HL-60 (cell line): Measurements from ENCODE around the gene BOD1L1.

Experiments used
- DNase-seq, 2 experiments: peaks; one replicate each; pipeline ENCODE4 v3.0.0-alpha.2; 2010 to 2020; ENCODE audit warnings: low read depth in 1 of 2, low spot score in 1 of 2
- H3K27ac ChIP-seq: fragments of 250-450 bp; sonication (Bioruptor Pico); replicated peaks from 2 replicates; pipeline ENCODE4 v1.5.1; 2020; ENCODE audit warnings: mild to moderate bottlenecking, moderate library complexity
- H3K27me3 ChIP-seq: fragments of 250-450 bp; sonication (Bioruptor Pico); 2 replicates; pipeline ENCODE4 v1.5.1; 2021; ENCODE audit warnings: mild to moderate bottlenecking, moderate library complexity; ENCODE audit not compliant: insufficient read depth, poor library complexity, severe bottlenecking
- H3K4me3 ChIP-seq: replicated peaks from 2 replicates; pipeline ENCODE4 v1.5.1; 2011; ENCODE audit warnings: mild to moderate bottlenecking, control low read depth, low read length; ENCODE audit not compliant: insufficient read depth
- GABPA ChIP-seq: IDR thresholded peaks from 2 replicates; pipeline ENCODE4 v1.6.1; 2012; ENCODE audit warnings: low read depth
- POLR2AphosphoS5 ChIP-seq: IDR thresholded peaks from 2 replicates; pipeline ENCODE4 v1.6.1; 2012; ENCODE audit warnings: low read depth
- SPI1 ChIP-seq: IDR thresholded peaks from 2 replicates; pipeline ENCODE4 v1.6.1; 2012; ENCODE audit warnings: low read depth, mild to moderate bottlenecking, borderline replicate concordance
- TF ChIP-seq, protein P1 (sequence below): IDR thresholded peaks from one replicate; pipeline ENCODE4 v1.5.1; 2011; ENCODE audit warnings: low read length, control low read depth, inconsistent platforms; ENCODE audit not compliant: insufficient read depth
- TF ChIP-seq, protein P2 (sequence below): IDR thresholded peaks from 2 replicates; pipeline ENCODE4 v1.6.1; 2012; ENCODE audit warnings: low read depth; ENCODE audit not compliant: insufficient replicate concordance

The BOD1L1 gene

GRCh38 chr4:13616597-13616996 is 10.9 kb downstream of the BOD1L1 start:
- no peak for DNase-seq
- TF ChIP-seq GABPA (no peak), SPI1 (no peak), POLR2AphosphoS5 (no peak)
- TF ChIP-seq, protein P1, sequence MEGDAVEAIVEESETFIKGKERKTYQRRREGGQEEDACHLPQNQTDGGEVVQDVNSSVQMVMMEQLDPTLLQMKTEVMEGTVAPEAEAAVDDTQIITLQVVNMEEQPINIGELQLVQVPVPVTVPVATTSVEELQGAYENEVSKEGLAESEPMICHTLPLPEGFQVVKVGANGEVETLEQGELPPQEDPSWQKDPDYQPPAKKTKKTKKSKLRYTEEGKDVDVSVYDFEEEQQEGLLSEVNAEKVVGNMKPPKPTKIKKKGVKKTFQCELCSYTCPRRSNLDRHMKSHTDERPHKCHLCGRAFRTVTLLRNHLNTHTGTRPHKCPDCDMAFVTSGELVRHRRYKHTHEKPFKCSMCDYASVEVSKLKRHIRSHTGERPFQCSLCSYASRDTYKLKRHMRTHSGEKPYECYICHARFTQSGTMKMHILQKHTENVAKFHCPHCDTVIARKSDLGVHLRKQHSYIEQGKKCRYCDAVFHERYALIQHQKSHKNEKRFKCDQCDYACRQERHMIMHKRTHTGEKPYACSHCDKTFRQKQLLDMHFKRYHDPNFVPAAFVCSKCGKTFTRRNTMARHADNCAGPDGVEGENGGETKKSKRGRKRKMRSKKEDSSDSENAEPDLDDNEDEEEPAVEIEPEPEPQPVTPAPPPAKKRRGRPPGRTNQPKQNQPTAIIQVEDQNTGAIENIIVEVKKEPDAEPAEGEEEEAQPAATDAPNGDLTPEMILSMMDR: no peak
- TF ChIP-seq, protein P2, sequence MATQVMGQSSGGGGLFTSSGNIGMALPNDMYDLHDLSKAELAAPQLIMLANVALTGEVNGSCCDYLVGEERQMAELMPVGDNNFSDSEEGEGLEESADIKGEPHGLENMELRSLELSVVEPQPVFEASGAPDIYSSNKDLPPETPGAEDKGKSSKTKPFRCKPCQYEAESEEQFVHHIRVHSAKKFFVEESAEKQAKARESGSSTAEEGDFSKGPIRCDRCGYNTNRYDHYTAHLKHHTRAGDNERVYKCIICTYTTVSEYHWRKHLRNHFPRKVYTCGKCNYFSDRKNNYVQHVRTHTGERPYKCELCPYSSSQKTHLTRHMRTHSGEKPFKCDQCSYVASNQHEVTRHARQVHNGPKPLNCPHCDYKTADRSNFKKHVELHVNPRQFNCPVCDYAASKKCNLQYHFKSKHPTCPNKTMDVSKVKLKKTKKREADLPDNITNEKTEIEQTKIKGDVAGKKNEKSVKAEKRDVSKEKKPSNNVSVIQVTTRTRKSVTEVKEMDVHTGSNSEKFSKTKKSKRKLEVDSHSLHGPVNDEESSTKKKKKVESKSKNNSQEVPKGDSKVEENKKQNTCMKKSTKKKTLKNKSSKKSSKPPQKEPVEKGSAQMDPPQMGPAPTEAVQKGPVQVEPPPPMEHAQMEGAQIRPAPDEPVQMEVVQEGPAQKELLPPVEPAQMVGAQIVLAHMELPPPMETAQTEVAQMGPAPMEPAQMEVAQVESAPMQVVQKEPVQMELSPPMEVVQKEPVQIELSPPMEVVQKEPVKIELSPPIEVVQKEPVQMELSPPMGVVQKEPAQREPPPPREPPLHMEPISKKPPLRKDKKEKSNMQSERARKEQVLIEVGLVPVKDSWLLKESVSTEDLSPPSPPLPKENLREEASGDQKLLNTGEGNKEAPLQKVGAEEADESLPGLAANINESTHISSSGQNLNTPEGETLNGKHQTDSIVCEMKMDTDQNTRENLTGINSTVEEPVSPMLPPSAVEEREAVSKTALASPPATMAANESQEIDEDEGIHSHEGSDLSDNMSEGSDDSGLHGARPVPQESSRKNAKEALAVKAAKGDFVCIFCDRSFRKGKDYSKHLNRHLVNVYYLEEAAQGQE: no peak
- Histone ChIP-seq H3K27me3 (no peaks in the 10 kb centered on the region), H3K4me3 (no peak overlapping the region), H3K27ac (peak overlapping the region; percentile 65; the same call in 1 of the 2 replicates)

- Histone ChIP-seq H3K27ac (peak overlapping the region; percentile 19; the same call in 1 of the 2 replicates), H3K27me3 (no peaks in the 10 kb centered on the region), H3K4me3 (no peak overlapping the region)
- peak; percentile 57 to 75 for DNase-seq
- TF ChIP-seq, protein P1: no peak
- TF ChIP-seq POLR2AphosphoS5: peak; percentile 67
- TF ChIP-seq SPI1: peak; percentile 97
- TF ChIP-seq, protein P2: no peak
- TF ChIP-seq GABPA: peak; percentile 61; the same call in 1 of the 2 replicates
Observed at GRCh38 chr4:13615161-13615560, 12.4 kb downstream of the BOD1L1 start.

GRCh38 chr4:13612569-13612968 is 15.0 kb downstream of the BOD1L1 start:
- DNase-seq: no peak
- Histone ChIP-seq H3K4me3 (no peak overlapping the region), H3K27ac (peak overlapping the region; percentile 16; the same call in 1 of the 2 replicates), H3K27me3 (no peaks in the 10 kb centered on the region)
- TF ChIP-seq, protein P2: no peak
- TF ChIP-seq POLR2AphosphoS5: no peak
- TF ChIP-seq, protein P1: no peak
